Ovary (tissue), 9 donors: ENCODE results near the gene ACKR4. TPM values are rescaled to one million over a fixed set of nuclear protein-coding genes. Genes with fewer than 3 reads are reported as not detected.

Experiments used
- DNase-seq, 5 donors: peaks; one replicate each; pipeline ENCODE4 v3.0.0-alpha.2; 2019 to 2020
- H3K27ac ChIP-seq, 2 donors: fragments of 200-600 bp; one replicate each; pipeline versions ENCODE4 v1.5.1 to v1.8.0; 2019 to 2022
- H3K27me3 ChIP-seq: fragments of 200-600 bp; one replicate; pipeline ENCODE4 v1.8.0; 2022
- H3K36me3 ChIP-seq: fragments of 200-600 bp; sonication (generic); one replicate; pipeline ENCODE4 v1.5.1; 2019
- H3K4me1 ChIP-seq: one replicate; pipeline ENCODE4 v1.8.1; 2013; ENCODE audit warnings: mild to moderate bottlenecking, moderate library complexity; ENCODE audit not compliant: insufficient read depth
- H3K4me3 ChIP-seq: fragments of 200-600 bp; sonication (generic); one replicate; pipeline ENCODE4 v1.5.1; 2017
- H3K9me3 ChIP-seq, 2 donors: fragments of 200-600 bp in 1 of 2; sonication (generic) in 1 of 2; one replicate each; pipeline versions ENCODE4 v1.5.1 to v1.8.1; 2013 to 2019; ENCODE audit warnings: mild to moderate bottlenecking in 1 of 2, moderate library complexity in 1 of 2
- CTCF ChIP-seq, 3 donors: fragments of 450-650 bp in 2 of 3; fragments of 200-600 bp in 1 of 3; IDR thresholded peaks; one replicate each; pipeline versions ENCODE4 v1.5.1 to v1.8.0; 2016 to 2022; ENCODE audit warnings: antibody characterized with exemption in 3 of 3, mild to moderate bottlenecking in 1 of 3
- EP300 ChIP-seq: sonication (generic); formaldehyde crosslinking; IDR thresholded peaks from one replicate; pipeline ENCODE4 v1.6.1; 2017; ENCODE audit warnings: antibody characterized with exemption
- POLR2A ChIP-seq: fragments of 450-650 bp; IDR thresholded peaks from one replicate; pipeline ENCODE4 v1.6.1; 2017; ENCODE audit warnings: antibody characterized with exemption, mild to moderate bottlenecking, moderate library complexity
- whole genome bisulfite sequencing, 3 donors: extraction: QIAGEN DNeasy Blood & Tissue Kit in 1 of 3; methylation state at CpG; one replicate each; pipeline versions ENCODE4 v1.1.5 to v1.1.7; 2013 to 2017; 5-methylcytosine and 5-hydroxymethylcytosine counted together
- intact Hi-C, 4 donors: fragments of 100-400 bp; cut with DNase I; formaldehyde crosslinking; loops; one replicate each; pipeline versions ENCODE4 v1.11.0 to v1.15.1; 2022 to 2023
- polyA plus RNA-seq, 2 donors: library from polyadenylated mRNA; stranded (reverse); fragments of 200-250 nt in 1 of 2; fragments of 350-450 nt in 1 of 2; fragmentation: Illumina TruSeq in 1 of 2; extraction: RNeasy Lipid Tissue Mini Kit (QIAGEN cat#74804) in 1 of 2; gene quantifications; one replicate each; pipeline ENCODE4 v1.2.3, GENCODE V29; 2013 to 2014
- total RNA-seq, 7 donors: library from RNA; depleted of rRNA in 2 of 7; stranded (reverse); fragments of >200 nt in 2 of 7; fragmentation: NEBNext Ultra II Directional in 3 of 7; extraction: Animal tissue kit (Norgen Biotek cat#: 25700) in 3 of 7; gene quantifications; one replicate each; pipeline versions ENCODE4 v1.1.0 to v1.2.4, GENCODE V29; 2016 to 2023
- donor health status: DM: no; HTN: no; CAD: no; lungs with moderate emphysema.
- donor health status: DM: no; HTN: no; CAD: no.
- donor health status: Bipolar disorder and iron deficiency.
- donor health status: DM: yes; HTN: yes; CAD: no.
- donor health status: DM: no; HTN: no; CAD: no.
- donor health status: DM: yes; HTN: yes; CAD: no.

The ACKR4 gene
- total and polyA plus RNA-seq, 9 donors, result 0.17 to 5.4 (median 0.30) TPM

DNA sequence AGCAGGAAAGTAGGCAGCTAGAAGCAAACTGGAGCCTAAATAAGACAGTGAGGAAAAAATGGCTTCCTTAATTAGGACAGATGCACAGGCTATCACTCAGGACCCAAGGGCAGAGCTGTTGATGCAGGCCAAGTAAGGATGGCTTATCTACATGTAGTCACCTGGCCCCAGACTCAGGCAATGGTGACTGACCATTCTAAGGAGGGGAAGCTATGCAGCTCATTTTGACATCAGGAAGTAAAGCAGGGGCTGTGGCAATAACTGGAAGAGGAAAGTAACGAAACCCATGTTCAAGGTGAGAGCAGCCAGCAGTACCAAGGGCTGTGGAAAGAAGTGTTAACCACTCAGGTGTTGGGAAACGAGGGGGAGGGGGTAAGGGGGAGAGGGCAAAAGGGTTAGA lies 46.3 kb downstream of the ACKR4 start:
- H3K27me3 ChIP-seq, result no peaks in the 10 kb centered on the region
- H3K36me3 ChIP-seq, result no peaks in the 10 kb centered on the region
- WGBS, 3 donors, result 72 to 81% (median 74%) methylated on average over 2 of the region's 2 CpGs
- no peak overlapping the region for H3K27ac ChIP-seq
- TF ChIP-seq POLR2A (no peak), CTCF (IDR thresholded peaks at IDR 0.05) (no peak), EP300 (no peak)
- no peaks in the 10 kb centered on the region for H3K4me1 ChIP-seq
- H3K9me3 ChIP-seq, result no peaks in the 10 kb centered on the region
- intact Hi-C loops, result loop anchor here in 3 of 4 donors (2.0 to 10.0 kb wide), 4 partner anchors 106 to 389 kb away; no protein-coding TSS in a partner anchor
- no peak overlapping the region for H3K4me3 ChIP-seq
- DNase-seq, result no peak

- Histone ChIP-seq H3K27me3 (no peaks in the 10 kb centered on the region), H3K27ac (no peak overlapping the region), H3K9me3 (no peaks in the 10 kb centered on the region), H3K36me3 (no peaks in the 10 kb centered on the region), H3K4me1 (no peaks in the 10 kb centered on the region), H3K4me3 (no peak overlapping the region)
- intact Hi-C loops, result loop anchor here in 2 of 4 donors (10.0 kb wide), 2 partner anchors 110 to 390 kb away; no protein-coding TSS in a partner anchor
- 93 to 100% (median 96%) methylated on average over 1 of the region's 1 CpG for WGBS, 3 donors
- no peak for TF ChIP-seq EP300
- TF ChIP-seq POLR2A, result no peak
- no peak for TF ChIP-seq CTCF (IDR thresholded peaks at IDR 0.05)
- DNase-seq, result no peak
Observed at GRCh38 chr3:132645058-132645457, 48.0 kb downstream of the ACKR4 start.

- Histone ChIP-seq H3K4me1 (no peaks in the 10 kb centered on the region), H3K9me3 (no peaks in the 10 kb centered on the region), H3K27ac (no peak overlapping the region), H3K4me3 (no peak overlapping the region), H3K27me3 (no peaks in the 10 kb centered on the region), H3K36me3 (no peaks in the 10 kb centered on the region)
- WGBS, 3 donors, result 0 to 97% (median 96%) methylated on average over 1 of the region's 1 CpG
- intact Hi-C loops, result loop anchor here in 1 of 4 donors (10.0 kb wide), 1 partner anchor 295 kb away; no protein-coding TSS in a partner anchor
- DNase-seq, result no peak
- TF ChIP-seq EP300 (no peak), CTCF (IDR thresholded peaks at IDR 0.05) (no peak), POLR2A (no peak)
Observed at GRCh38 chr3:132650153-132650552, 53.1 kb downstream of the ACKR4 start.

Other genes starting within 250 kb of the ACKR4 start
- 10 to 100 TPM; 29.2 to 39.9 (median 30.3) TPM for gene DNAJC13, start 179.8 kb upstream of the ACKR4 start, total RNA-seq
- gene DNAJC13, start 179.8 kb upstream of the ACKR4 start, polyA plus RNA-seq, result 10 to 100 TPM; 10.3 to 19.1 TPM
- gene ACAD11, start 62.5 kb downstream of the ACKR4 start, total RNA-seq, result 10 to 100 TPM; 18.7 to 48.8 (median 25.8) TPM
- 10 to 100 TPM; 19.4 to 28.0 TPM for gene ACAD11, start 62.5 kb downstream of the ACKR4 start, polyA plus RNA-seq
- gene UBA5, start 63.1 kb downstream of the ACKR4 start, total RNA-seq, result 10 to 100 TPM; 26.5 to 40.6 (median 31.7) TPM
- gene UBA5, start 63.1 kb downstream of the ACKR4 start, polyA plus RNA-seq, result 10 to 100 TPM; 15.6 to 27.6 TPM
- 10 to 100 TPM; 29.3 to 66.9 (median 37.5) TPM for gene NPHP3, start 125.1 kb downstream of the ACKR4 start, total RNA-seq
- gene NPHP3, start 125.1 kb downstream of the ACKR4 start, polyA plus RNA-seq, result 10 to 100 TPM; 25.8 to 28.2 TPM